Measurements from ENCODE around the gene PRR23B. TPM values are rescaled to one million over a fixed set of nuclear protein-coding genes. Genes with fewer than 3 reads are reported as not detected.

The PRR23B gene
- not detected in 2 replicates for total RNA-seq
- long read RNA-seq: 0 reads

DNA sequence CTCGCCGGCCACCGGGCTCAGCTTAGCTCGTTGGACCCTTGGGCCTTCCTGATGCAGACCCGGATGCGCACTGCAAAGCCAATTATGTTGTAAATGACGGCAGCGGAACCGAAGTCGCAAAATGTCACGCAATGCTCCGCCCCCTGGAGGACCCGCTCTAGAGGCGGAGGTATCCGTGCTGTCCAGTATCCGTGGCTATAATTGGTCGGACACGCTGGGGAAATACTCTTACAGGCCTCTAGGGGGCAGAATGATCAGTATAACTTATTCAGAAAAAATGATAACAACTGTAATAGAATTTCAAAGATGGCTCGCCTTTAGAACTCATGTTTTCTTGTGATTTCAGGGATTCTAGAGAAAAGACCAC, at the start of gene PRR23B:
TSS of gene PRR23B (minus strand) at position 59 of the 367 bp plus-strand sequence. CDS start 265 bp downstream, outside the sequence.
- H3K27me3 Mint-ChIP-seq: no peaks in the 10 kb centered on the region
- DNase-seq (ENCODE audit: low spot score, unreplicated experiment): no peak
- H3K4me1 Mint-ChIP-seq (ENCODE audit: low read depth): no peaks in the 10 kb centered on the region
- no peak within 1 kb of the TSS for H3K4me3 Mint-ChIP-seq (ENCODE audit: low read depth)
- no peak within 1 kb of the TSS for H3K27ac Mint-ChIP-seq
- peak; percentile 25 for TF ChIP-seq CTCF (IDR thresholded peaks at IDR 0.05; ENCODE audit: unreplicated experiment)
- H3K9me3 Mint-ChIP-seq (ENCODE audit: low read depth): peaks cover 7% of the 10 kb centered on the region
- H3K36me3 Mint-ChIP-seq (ENCODE audit: insufficient read depth): peaks cover 4% of the 10 kb centered on the region

- DNase-seq (ENCODE audit: low spot score, unreplicated experiment): no peak
- H3K27me3 Mint-ChIP-seq: peaks cover 11% of the 10 kb centered on the region
- no peak overlapping the region for H3K27ac Mint-ChIP-seq
- H3K4me3 Mint-ChIP-seq (ENCODE audit: low read depth): no peak overlapping the region
- no peak for TF ChIP-seq CTCF (IDR thresholded peaks at IDR 0.05; ENCODE audit: unreplicated experiment)
- H3K36me3 Mint-ChIP-seq (ENCODE audit: insufficient read depth): no peaks in the 10 kb centered on the region
- H3K4me1 Mint-ChIP-seq (ENCODE audit: low read depth): no peaks in the 10 kb centered on the region
- no peaks in the 10 kb centered on the region for H3K9me3 Mint-ChIP-seq (ENCODE audit: low read depth)
These were observed 42.2 kb upstream of the PRR23B start for GRCh38 chr3:139062918-139063317.

GRCh38 chr3:139052802-139053600, 32.3 kb upstream of the PRR23B start:
- DNase-seq (ENCODE audit: low spot score, unreplicated experiment): no peak
- no peaks in the 10 kb centered on the region for H3K4me1 Mint-ChIP-seq (ENCODE audit: low read depth)
- no peak for TF ChIP-seq CTCF (IDR thresholded peaks at IDR 0.05; ENCODE audit: unreplicated experiment)
- no peaks in the 10 kb centered on the region for H3K36me3 Mint-ChIP-seq (ENCODE audit: insufficient read depth)
- no peak overlapping the region for H3K27ac Mint-ChIP-seq
- H3K4me3 Mint-ChIP-seq (ENCODE audit: low read depth): no peak overlapping the region
- H3K9me3 Mint-ChIP-seq (ENCODE audit: low read depth): peaks cover 19% of the 10 kb centered on the region
- peaks cover 8% of the 10 kb centered on the region for H3K27me3 Mint-ChIP-seq

DNA sequence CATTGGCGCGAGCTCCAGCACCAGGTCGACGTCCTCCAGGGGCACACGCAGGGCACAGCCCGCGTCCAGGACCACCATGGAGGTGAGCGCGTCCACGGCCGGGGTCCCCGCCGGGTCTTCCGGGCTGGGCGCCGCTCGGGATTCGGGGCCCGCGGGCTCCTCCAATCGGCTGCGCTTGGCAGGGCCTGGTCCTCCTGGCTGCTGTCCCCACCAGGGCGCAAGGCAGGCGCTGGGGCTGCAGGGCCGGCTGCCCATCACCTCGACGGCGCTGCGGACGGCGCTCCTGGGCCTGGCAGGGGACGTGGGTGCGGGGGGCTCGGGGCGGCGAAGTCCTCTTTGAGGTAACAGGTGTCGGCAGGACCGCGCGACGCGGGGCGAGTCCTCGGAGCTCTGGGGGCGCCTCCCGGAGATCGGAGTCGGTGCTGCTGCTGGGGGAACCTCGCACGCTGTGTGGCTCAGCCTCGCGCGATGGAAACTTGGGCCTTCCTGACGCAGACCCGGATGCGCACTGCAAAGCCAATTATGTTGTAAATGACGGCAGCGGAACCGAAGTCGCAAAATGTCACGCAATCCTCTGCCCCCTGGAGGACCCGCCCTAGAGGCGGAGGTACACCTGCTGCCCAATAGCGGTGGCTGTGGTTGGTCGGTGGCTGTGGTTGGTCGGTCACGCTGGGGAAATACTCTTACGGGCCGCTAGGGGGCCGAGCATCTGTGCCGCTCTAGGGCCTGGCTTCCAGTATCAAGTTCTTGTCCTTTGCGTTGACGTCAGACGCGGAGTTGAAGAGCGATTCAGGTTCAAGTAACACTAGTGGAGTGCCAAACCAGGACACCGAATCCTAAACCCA, 23.9 kb upstream of the PRR23B start, which contains the start of gene PRR23C:
TSS of gene PRR23C (minus strand) at position 527 of the 845 bp plus-strand sequence. CDS start at position 255, 272 bp downstream.
- no peaks in the 10 kb centered on the region for H3K27me3 Mint-ChIP-seq
- peaks cover 13% of the 10 kb centered on the region for H3K9me3 Mint-ChIP-seq (ENCODE audit: low read depth)
- H3K36me3 Mint-ChIP-seq (ENCODE audit: insufficient read depth): no peaks in the 10 kb centered on the region
- no peak for DNase-seq (ENCODE audit: low spot score, unreplicated experiment)
- no peaks in the 10 kb centered on the region for H3K4me1 Mint-ChIP-seq (ENCODE audit: low read depth)
- no peak for TF ChIP-seq CTCF (IDR thresholded peaks at IDR 0.05; ENCODE audit: unreplicated experiment)
- no peak within 1 kb of the TSS for H3K27ac Mint-ChIP-seq
- H3K4me3 Mint-ChIP-seq (ENCODE audit: low read depth): no peak within 1 kb of the TSS

All from progenitor cell of endocrine pancreas (in vitro differentiated cells).